A549 treated with AZD9567 at 1 μM for 4 hours (cell line): ENCODE data around the gene SUPT20HL2. TPM values are rescaled to one million over a fixed set of nuclear protein-coding genes. Genes with fewer than 3 reads are reported as not detected.

Experiments
- total RNA-seq: library from RNA; stranded (reverse); fragments of 200-300 nt; extraction: Qiagen RNA extraction; gene quantifications from 5 replicates; pipeline ENCODE4 v1.2.3, GENCODE V29; 2022; ENCODE audit not compliant: insufficient read depth

Gene SUPT20HL2
- total RNA-seq, result not detected in 5 replicates

DNA sequence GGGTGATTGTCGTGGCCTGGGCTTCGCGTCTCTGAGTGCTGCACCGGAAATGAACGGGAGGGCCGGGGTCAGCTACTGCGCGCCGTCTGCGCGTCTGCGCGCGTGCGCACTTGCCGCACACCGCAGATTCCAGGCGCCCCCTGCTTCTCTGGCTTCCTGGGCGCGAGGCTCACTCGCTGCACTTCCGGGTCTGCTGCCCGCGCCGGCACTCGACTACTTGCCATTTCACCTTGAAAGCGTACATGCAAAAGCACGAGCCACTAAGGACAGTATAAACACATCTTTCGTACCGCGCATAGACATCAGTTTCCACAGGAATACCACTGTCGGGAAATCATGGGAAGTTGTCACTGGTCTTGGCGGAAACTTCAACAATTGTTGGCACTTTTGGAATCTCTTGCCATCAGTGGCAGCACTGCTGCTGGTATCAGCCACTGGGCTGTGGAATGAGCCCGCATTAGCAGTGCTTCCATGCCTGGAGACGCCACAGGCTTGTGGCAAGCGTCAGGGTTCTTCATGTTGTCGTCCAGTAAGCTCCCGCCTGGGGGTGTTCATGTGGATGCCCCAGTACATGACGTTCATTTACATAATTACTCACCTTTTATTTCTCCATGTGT lies at the start of gene SUPT20HL2:
TSS of gene SUPT20HL2 (minus strand) at position 51 of the 617 bp plus-strand sequence. CDS start 754 bp downstream, outside the sequence.

DNA sequence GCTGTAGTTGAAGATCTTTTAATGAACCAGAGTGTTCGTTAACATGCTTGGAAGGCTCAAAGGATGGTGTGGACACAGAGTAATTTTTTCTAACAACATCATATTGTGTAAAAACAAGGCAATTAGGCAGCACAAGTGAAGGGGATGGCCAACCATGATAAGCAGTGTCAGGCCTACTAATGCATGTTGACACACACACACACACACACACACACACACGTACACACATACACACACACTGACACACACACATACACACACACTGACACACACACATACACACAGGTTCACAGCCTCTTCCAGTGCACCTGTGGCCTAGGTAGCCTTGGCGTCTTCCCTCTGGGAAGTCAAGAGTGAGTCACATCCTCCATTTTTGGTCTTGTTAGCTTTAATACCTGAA lies 46.4 kb upstream of the SUPT20HL2 start, which contains the start of gene SUPT20HL1:
TSS of gene SUPT20HL1 (plus strand) at position 368 of the 400 bp plus-strand sequence. CDS start 2,122 bp downstream, outside the sequence.

Other genes starting within 250 kb of the SUPT20HL2 start
- gene ZFX, start 164.3 kb downstream of the SUPT20HL2 start, total RNA-seq, result 6.6 to 14.5 TPM (median 8.1 TPM) in 5 replicates
- gene SUPT20HL1, start 46.6 kb upstream of the SUPT20HL2 start, total RNA-seq, result not detected in 5 replicates
- 4.8 to 5.3 TPM (median 5.2 TPM) in 5 replicates for gene PDK3, start 151.2 kb upstream of the SUPT20HL2 start, total RNA-seq